ENCODE data around the gene PLEKHA3.
A peak's percentile ranks its signal among the peaks of the same experiment; 100 is the strongest.

The PLEKHA3 gene

DNA sequence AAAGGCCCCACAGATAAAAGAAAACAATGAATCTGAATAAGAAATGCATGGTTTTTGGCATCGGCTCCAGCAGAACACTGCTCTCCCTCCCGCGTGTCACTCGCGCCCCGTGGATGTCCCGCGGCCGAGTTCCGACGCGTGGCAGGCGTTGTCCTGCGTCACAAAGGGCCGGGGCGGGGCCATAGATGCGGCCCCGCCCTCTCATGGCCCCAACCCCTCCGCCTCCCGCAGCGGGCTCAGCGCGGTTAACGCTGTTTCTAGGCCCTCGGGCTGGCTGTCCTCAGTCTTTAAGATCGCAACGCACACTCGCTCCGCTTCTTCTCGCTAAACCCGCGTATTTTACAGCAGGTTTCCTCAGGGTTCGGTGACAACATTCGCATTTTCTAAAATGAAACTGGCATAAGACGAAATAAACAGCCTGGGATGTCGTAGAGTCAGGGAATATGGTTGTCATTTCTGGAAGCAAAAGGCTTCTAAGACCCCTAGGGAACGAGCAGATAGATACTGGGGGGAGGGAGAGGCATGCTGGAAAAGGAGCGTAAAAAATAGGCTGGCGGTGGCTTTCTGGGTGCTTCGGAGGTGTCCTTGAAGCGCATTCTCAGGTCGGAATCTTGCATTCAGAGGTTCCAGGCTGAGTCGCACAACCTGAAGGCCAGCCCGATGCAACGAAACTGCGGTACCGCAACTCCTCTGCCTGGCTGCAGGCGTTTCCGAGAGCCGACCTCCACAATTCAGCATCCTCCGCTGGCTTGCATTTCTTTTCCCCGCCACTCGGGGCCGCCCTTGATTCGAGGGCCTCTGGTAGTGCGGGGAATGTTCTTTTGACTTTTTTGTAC lies 1.6 kb upstream of the PLEKHA3 start, which contains the start of gene FKBP7:
Gene FKBP7, minus strand, starts transcription at position 162 of the 836 bp plus-strand sequence. Its CDS starts 101 bp downstream, at position 61.
- peaks cover 37% of the 10 kb centered on the region for H3K79me2 ChIP-seq (ENCODE audit: control insufficient read depth, insufficient read depth, low read length, unreplicated experiment)
- peak within 1 kb of the TSS; percentile 89 for H3K4me3 ChIP-seq (ENCODE audit: low read depth, low read length)
- peak within 1 kb of the TSS; percentile 92 for H2AFZ ChIP-seq (ENCODE audit: low read length, unreplicated experiment)
- no peaks in the 10 kb centered on the region for H3K36me3 ChIP-seq (ENCODE audit: insufficient read depth, low read length)
- H3K27me3 ChIP-seq (ENCODE audit: insufficient read depth, low read length): no peaks in the 10 kb centered on the region
- peak within 1 kb of the TSS; percentile 75 for H3K27ac ChIP-seq (ENCODE audit: low read depth, low read length)
- peaks cover 23% of the 10 kb centered on the region for H3K4me1 ChIP-seq (ENCODE audit: control insufficient read depth, insufficient read depth, low read length, unreplicated experiment)

DNA sequence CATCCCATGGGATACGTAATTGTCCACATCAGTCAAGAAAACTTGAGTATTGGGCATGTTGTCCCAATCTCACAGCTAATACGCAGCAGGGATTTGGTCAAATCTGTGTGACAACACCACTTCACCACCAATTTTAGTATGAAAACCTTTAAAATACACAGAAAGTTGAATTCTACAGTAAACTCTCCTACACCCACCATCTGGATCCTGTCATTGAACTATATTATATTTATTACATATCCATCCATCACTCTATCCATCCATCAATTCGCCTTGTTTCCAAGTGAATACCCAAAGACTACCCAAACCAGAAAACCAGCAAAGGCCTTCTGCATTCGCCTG lies 1.0 kb upstream of the PLEKHA3 start:
- Histone ChIP-seq H3K27ac (ENCODE audit: low read depth, low read length) (peak overlapping the region; percentile 75), H3K36me3 (ENCODE audit: insufficient read depth, low read length) (no peaks in the 10 kb centered on the region), H3K79me2 (ENCODE audit: control insufficient read depth, insufficient read depth, low read length, unreplicated experiment) (peaks cover 42% of the 10 kb centered on the region), H3K27me3 (ENCODE audit: insufficient read depth, low read length) (no peaks in the 10 kb centered on the region), H3K4me1 (ENCODE audit: control insufficient read depth, insufficient read depth, low read length, unreplicated experiment) (peaks cover 28% of the 10 kb centered on the region), H2AFZ (ENCODE audit: low read length, unreplicated experiment) (peak overlapping the region; percentile 82), H3K4me3 (ENCODE audit: low read depth, low read length) (peak overlapping the region; percentile 89)

- peaks cover 48% of the 10 kb centered on the region for H3K79me2 ChIP-seq (ENCODE audit: control insufficient read depth, insufficient read depth, low read length, unreplicated experiment)
- H3K27ac ChIP-seq (ENCODE audit: low read depth, low read length): peak overlapping the region; percentile 75
These were observed 465 bp upstream of the PLEKHA3 start for GRCh38 chr2:178479758-178480226.

GRCh38 chr2:178482437-178482836 lies 2.2 kb downstream of the PLEKHA3 start:
- Histone ChIP-seq H3K27me3 (ENCODE audit: insufficient read depth, low read length) (no peaks in the 10 kb centered on the region), H3K4me3 (ENCODE audit: low read depth, low read length) (peak overlapping the region; percentile 89; the same call in 1 of the 2 replicates), H3K79me2 (ENCODE audit: control insufficient read depth, insufficient read depth, low read length, unreplicated experiment) (peaks cover 56% of the 10 kb centered on the region), H3K4me1 (ENCODE audit: control insufficient read depth, insufficient read depth, low read length, unreplicated experiment) (peaks cover 39% of the 10 kb centered on the region), H3K27ac (ENCODE audit: low read depth, low read length) (no peak overlapping the region), H3K36me3 (ENCODE audit: insufficient read depth, low read length) (peaks cover 10% of the 10 kb centered on the region; the same call in 1 of the 2 replicates), H2AFZ (ENCODE audit: low read length, unreplicated experiment) (no peak overlapping the region)

More at GRCh38 chr2:178479758-178480226, 465 bp upstream of the PLEKHA3 start:
- H3K27me3 ChIP-seq (ENCODE audit: insufficient read depth, low read length): no peaks in the 10 kb centered on the region
- peaks cover 34% of the 10 kb centered on the region for H3K4me1 ChIP-seq (ENCODE audit: control insufficient read depth, insufficient read depth, low read length, unreplicated experiment)
- H3K4me3 ChIP-seq (ENCODE audit: low read depth, low read length): peak overlapping the region; percentile 89
- H3K36me3 ChIP-seq (ENCODE audit: insufficient read depth, low read length): no peaks in the 10 kb centered on the region
- H2AFZ ChIP-seq (ENCODE audit: low read length, unreplicated experiment): peak overlapping the region; percentile 82

GRCh38 chr2:178484245-178485041 lies 4.2 kb downstream of the PLEKHA3 start:
- H2AFZ ChIP-seq (ENCODE audit: low read length, unreplicated experiment): no peak overlapping the region
- H3K27me3 ChIP-seq (ENCODE audit: insufficient read depth, low read length): no peaks in the 10 kb centered on the region
- peak overlapping the region; percentile 45 for H3K27ac ChIP-seq (ENCODE audit: low read depth, low read length)
- peaks cover 10% of the 10 kb centered on the region; the same call in 1 of the 2 replicates for H3K36me3 ChIP-seq (ENCODE audit: insufficient read depth, low read length)
- H3K4me1 ChIP-seq (ENCODE audit: control insufficient read depth, insufficient read depth, low read length, unreplicated experiment): peaks cover 36% of the 10 kb centered on the region
- H3K4me3 ChIP-seq (ENCODE audit: low read depth, low read length): peak overlapping the region; percentile 53
- H3K79me2 ChIP-seq (ENCODE audit: control insufficient read depth, insufficient read depth, low read length, unreplicated experiment): peaks cover 56% of the 10 kb centered on the region

DNA sequence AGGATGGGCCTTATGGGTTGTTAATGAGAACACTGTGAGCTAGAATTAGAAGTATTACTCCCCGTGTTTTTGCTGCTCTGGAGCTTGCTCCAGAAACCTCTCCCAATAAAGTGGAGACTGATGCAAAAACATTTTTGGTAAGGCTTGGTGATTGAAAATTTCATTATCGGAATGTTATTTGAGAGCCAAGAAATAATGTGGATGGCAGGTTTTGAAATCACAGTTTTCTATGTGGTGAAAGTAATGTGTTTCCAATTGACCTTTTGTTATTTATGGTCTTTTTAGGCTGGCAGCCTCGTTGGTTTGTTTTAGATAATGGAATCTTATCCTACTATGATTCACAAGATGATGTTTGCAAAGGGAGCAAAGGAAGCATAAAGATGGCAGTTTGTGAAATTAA lies 5.1 kb downstream of the PLEKHA3 start:
- peaks cover 56% of the 10 kb centered on the region for H3K79me2 ChIP-seq (ENCODE audit: control insufficient read depth, insufficient read depth, low read length, unreplicated experiment)

DNA sequence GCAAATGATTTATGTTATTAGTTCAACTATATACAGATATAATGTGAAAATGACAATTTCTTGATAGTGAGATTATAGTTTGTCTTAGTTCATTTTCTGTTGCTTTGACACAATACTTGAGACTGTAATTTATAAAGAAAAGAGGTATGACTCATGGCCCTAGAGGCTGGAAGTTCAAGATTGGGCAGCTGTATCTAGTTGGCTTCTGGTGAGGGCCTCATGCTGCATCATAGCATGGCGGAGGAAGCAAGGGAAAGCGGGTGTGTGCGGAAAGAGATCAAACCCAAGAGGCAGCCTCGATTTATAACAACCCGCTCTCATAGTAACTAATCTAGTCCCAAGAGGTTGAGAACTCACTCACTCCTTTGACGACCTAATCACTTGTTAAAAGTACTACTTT lies 11.4 kb downstream of the PLEKHA3 start:
- H2AFZ ChIP-seq (ENCODE audit: low read length, unreplicated experiment): no peak overlapping the region
- no peak overlapping the region for H3K4me3 ChIP-seq (ENCODE audit: low read depth, low read length)
- H3K27ac ChIP-seq (ENCODE audit: low read depth, low read length): no peak overlapping the region
- H3K79me2 ChIP-seq (ENCODE audit: control insufficient read depth, insufficient read depth, low read length, unreplicated experiment): peaks cover 8% of the 10 kb centered on the region
- H3K27me3 ChIP-seq (ENCODE audit: insufficient read depth, low read length): no peaks in the 10 kb centered on the region
- no peaks in the 10 kb centered on the region for H3K4me1 ChIP-seq (ENCODE audit: control insufficient read depth, insufficient read depth, low read length, unreplicated experiment)
- peaks cover 28% of the 10 kb centered on the region for H3K36me3 ChIP-seq (ENCODE audit: insufficient read depth, low read length)

More for the DNA sequence above, 5.1 kb downstream of the PLEKHA3 start:
- Histone ChIP-seq H2AFZ (ENCODE audit: low read length, unreplicated experiment) (no peak overlapping the region), H3K4me3 (ENCODE audit: low read depth, low read length) (no peak overlapping the region), H3K27ac (ENCODE audit: low read depth, low read length) (no peak overlapping the region), H3K4me1 (ENCODE audit: control insufficient read depth, insufficient read depth, low read length, unreplicated experiment) (peaks cover 32% of the 10 kb centered on the region), H3K36me3 (ENCODE audit: insufficient read depth, low read length) (peaks cover 16% of the 10 kb centered on the region; the same call in 1 of the 2 replicates), H3K27me3 (ENCODE audit: insufficient read depth, low read length) (no peaks in the 10 kb centered on the region)

DNA sequence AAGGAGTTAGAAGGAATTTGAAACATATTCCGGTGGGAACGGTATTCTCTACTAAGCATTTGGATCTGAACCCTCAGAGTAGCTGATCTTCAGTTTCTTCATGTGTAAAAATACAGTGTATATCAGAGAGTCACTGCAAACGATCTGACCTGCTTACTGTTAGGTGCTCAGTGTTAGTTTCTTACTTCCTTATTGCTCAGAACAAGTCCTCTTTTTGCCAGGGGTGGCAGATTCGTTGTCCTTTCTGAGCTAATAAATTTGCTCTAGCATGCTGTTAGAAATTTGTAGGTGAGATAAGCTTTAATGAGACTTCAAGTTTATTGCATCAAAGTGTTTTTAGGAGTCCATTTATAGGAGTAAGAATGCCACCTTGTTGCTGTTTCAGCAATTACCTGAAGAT lies 15.8 kb downstream of the PLEKHA3 start:
- H3K79me2 ChIP-seq (ENCODE audit: control insufficient read depth, insufficient read depth, low read length, unreplicated experiment): no peaks in the 10 kb centered on the region
- H3K36me3 ChIP-seq (ENCODE audit: insufficient read depth, low read length): peaks cover 34% of the 10 kb centered on the region
- no peak overlapping the region for H3K27ac ChIP-seq (ENCODE audit: low read depth, low read length)
- no peaks in the 10 kb centered on the region for H3K27me3 ChIP-seq (ENCODE audit: insufficient read depth, low read length)
- H3K4me1 ChIP-seq (ENCODE audit: control insufficient read depth, insufficient read depth, low read length, unreplicated experiment): no peaks in the 10 kb centered on the region
- no peak overlapping the region for H2AFZ ChIP-seq (ENCODE audit: low read length, unreplicated experiment)
- H3K4me3 ChIP-seq (ENCODE audit: low read depth, low read length): no peak overlapping the region

DNA sequence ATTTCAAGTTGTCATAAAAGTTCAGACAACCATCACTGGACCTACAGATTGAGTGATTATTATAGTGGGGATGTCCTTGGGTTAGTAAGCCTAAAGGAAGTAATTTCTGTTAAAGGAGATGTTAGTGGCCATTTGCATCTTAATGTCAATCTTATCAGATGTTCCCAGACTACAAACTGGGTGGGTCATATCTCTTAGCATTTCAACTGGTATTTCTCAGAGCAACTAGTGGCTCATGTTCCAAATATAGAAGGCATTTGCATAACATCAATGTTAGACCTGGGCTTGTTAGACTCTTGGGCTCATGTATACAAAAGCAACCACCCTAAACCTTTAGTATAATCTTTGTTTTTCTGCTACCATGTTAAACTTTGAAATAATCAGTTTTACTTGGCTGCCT lies 17.9 kb downstream of the PLEKHA3 start:
- Histone ChIP-seq H3K4me3 (ENCODE audit: low read depth, low read length) (no peak overlapping the region), H3K27me3 (ENCODE audit: insufficient read depth, low read length) (no peaks in the 10 kb centered on the region), H3K27ac (ENCODE audit: low read depth, low read length) (no peak overlapping the region), H3K4me1 (ENCODE audit: control insufficient read depth, insufficient read depth, low read length, unreplicated experiment) (no peaks in the 10 kb centered on the region), H3K79me2 (ENCODE audit: control insufficient read depth, insufficient read depth, low read length, unreplicated experiment) (no peaks in the 10 kb centered on the region), H3K36me3 (ENCODE audit: insufficient read depth, low read length) (peaks cover 43% of the 10 kb centered on the region), H2AFZ (ENCODE audit: low read length, unreplicated experiment) (no peak overlapping the region)

DNA sequence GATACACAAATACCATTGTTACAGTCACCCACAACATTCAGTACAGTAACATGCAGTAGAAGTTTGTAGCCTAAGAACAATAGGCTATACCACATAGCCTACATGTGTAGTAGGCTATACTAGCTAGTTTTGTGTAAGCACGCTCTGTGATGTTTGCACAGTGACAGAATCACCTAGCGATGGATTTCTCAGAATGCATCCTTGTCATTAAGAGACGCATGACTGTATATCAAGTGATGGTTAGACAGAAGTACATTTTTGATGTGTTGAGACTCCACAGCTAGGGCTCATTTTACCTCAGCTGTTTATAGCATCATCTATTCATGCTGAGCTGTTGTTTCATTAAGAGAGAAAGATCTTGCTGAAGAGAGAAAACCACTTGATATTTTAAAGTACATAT lies 19.4 kb downstream of the PLEKHA3 start:
- Histone ChIP-seq H3K36me3 (ENCODE audit: insufficient read depth, low read length) (peaks cover 36% of the 10 kb centered on the region), H3K4me1 (ENCODE audit: control insufficient read depth, insufficient read depth, low read length, unreplicated experiment) (no peaks in the 10 kb centered on the region), H3K4me3 (ENCODE audit: low read depth, low read length) (no peak overlapping the region), H3K27ac (ENCODE audit: low read depth, low read length) (no peak overlapping the region), H3K79me2 (ENCODE audit: control insufficient read depth, insufficient read depth, low read length, unreplicated experiment) (no peaks in the 10 kb centered on the region), H3K27me3 (ENCODE audit: insufficient read depth, low read length) (no peaks in the 10 kb centered on the region), H2AFZ (ENCODE audit: low read length, unreplicated experiment) (no peak overlapping the region)
